ENCODE measurements around the gene PARP12. TPM values are rescaled to one million over a fixed set of nuclear protein-coding genes. Genes with fewer than 3 reads are reported as not detected.
A peak's percentile ranks its signal among the peaks of the same experiment; 100 is the strongest.

PARP12 gene
- total and polyA plus RNA-seq, 9 of the 15 experiments (the other 6 are each of a cell fraction or from before 2014, with no cell fraction given) = 4.6 to 40.4 (median 23.5) TPM

DNA sequence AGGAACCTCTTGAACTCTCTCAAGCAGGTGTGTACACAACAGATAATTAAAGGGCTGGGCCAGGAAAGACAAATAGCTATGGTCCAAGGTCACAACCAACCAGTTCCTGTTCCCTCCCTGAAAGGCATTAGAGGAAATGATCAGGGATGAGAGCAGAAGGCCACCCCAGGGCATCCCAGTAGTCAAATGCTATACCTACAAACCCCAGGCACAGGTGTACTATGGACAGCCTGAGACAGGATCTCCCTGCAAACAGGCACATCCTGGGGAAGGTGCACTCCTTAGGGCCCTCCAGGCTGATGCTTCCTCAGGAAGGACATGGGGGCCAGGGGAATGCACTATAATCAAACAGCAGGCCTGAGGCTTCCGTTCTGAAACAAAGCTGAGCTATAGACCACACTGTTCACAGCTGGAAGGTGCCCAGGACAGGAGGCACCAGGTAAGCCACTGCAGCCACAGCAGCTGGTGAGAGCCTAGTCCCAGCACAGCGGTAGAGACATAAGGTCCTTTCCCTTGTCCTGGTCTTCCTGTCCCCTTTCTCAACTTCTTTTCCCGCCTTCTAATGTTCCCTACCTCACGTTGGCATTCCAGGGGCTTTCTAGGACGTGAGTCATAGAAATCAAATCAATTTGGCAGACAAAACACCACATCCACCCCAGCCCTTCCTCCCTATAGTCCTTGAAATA lies 13.3 kb downstream of the PARP12 start:
- no peaks in the 10 kb centered on the region for H3K9me3 ChIP-seq (replicated peaks; ENCODE audit: control insufficient read depth, insufficient read depth, low read depth, low read length)
- in situ Hi-C loops (cut with MboI) = no loop called here
- peak; percentile 47; the same call in 2 of the 3 replicates for ATAC-seq
- no TSS peak for BruUV-seq (replicated peaks)
- FAIRE-seq = no peak
- ChIA-PET POLR2A (interaction anchor here (0.6 to 1.0 kb wide), 4 partner anchors 10 to 231 kb away, joined by 4 to 5 read pairs (median 4); no protein-coding TSS in a partner anchor), CTCF (ENCODE audit: low intra/inter-chr PET ratio) (no interaction called here)
- peak overlapping the region in 1 of 2 experiments; percentile 18; a peak in 1 of 4 replicates for H3K9ac ChIP-seq (ENCODE audit: insufficient read depth in 1 of 2, low read depth in 2 of 2, low read length in 2 of 2)
- no peak overlapping the region for H3K27ac ChIP-seq (ENCODE audit: extremely low read depth, low read depth, low read length)
- no peak overlapping the region for H3K4me2 ChIP-seq (ENCODE audit: insufficient read depth, low read length)
- H3K4me1 ChIP-seq (replicated peaks in 1 of 2; ENCODE audit: control insufficient read depth in 2 of 2, insufficient read depth in 2 of 2, low read length in 2 of 2) = peaks cover 0 to 8% of the 10 kb centered on the region in 2 experiments; a peak in 3 of 5 replicates
- DNase-seq (ENCODE audit: extremely low read depth in 1 of 4, low spot score in 3 of 4) = no peak
- no peaks in the 10 kb centered on the region for H3K79me2 ChIP-seq (ENCODE audit: control insufficient read depth, insufficient read depth, low read length)
- WGBS (ENCODE audit: insufficient coverage, low coverage, missing lambda C conversion rate) = 69% methylated on average over 5 of the region's 5 CpGs
- no peaks in the 10 kb centered on the region for H3K9me1 ChIP-seq (ENCODE audit: control insufficient read depth, insufficient read depth, low read length)
- peaks cover 39% of the 10 kb centered on the region; the same call in 2 of the 3 replicates for H3K36me3 ChIP-seq (ENCODE audit: control insufficient read depth, insufficient read depth, low read length)
- no peak overlapping the region for H2AFZ ChIP-seq (ENCODE audit: low read depth, low read length)
- no peak overlapping the region for H3K4me3 ChIP-seq
- H4K20me1 ChIP-seq (replicated peaks; ENCODE audit: control insufficient read depth, insufficient read depth, low read length) = no peaks in the 10 kb centered on the region
- H3K27me3 ChIP-seq (ENCODE audit: control insufficient read depth in 2 of 2, insufficient read depth in 2 of 2, low read length in 2 of 2) = no peaks in the 10 kb centered on the region
- intact Hi-C loops (cut with micrococcal nuclease) = loop anchor here (2.0 kb wide), 1 partner anchor 73 kb away; no protein-coding TSS in a partner anchor
- TF ChIP-seq ZNF197 (CRISPR knock-in tag; IDR thresholded peaks at IDR 0.05; ENCODE audit: low read depth) (no peak), ZNF134 (CRISPR knock-in tag; conservative IDR thresholded peaks at IDR 0.05) (no peak), ELF4 (CRISPR knock-in tag; IDR thresholded peaks at IDR 0.05) (no peak), ZBTB2 (IDR thresholded peaks at IDR 0.05) (no peak), ZEB2 (IDR thresholded peaks at IDR 0.05) (no peak), ELF1 (tag; IDR thresholded peaks at IDR 0.05) (no peak), MED1 (CRISPR knock-in tag; IDR thresholded peaks at IDR 0.05; ENCODE audit: borderline replicate concordance) (no peak), SIX5 (IDR thresholded peaks at IDR 0.05; ENCODE audit: borderline replicate concordance in 1 of 2, insufficient read depth in 1 of 2, low read depth in 1 of 2, low read length in 2 of 2) (no peak), FOXA3 (CRISPR knock-in tag; conservative IDR thresholded peaks at IDR 0.05 in 1 of 2, IDR thresholded peaks at IDR 0.05 in 1 of 2) (peak; percentile 51 to 88; a peak in 2 of 4 replicates), BRCA1 (IDR thresholded peaks at IDR 0.05) (no peak), BRCA1 (CRISPR knock-in tag; IDR thresholded peaks at IDR 0.05) (0 out of 2 replicates have a peak, but pooled peaks have one; percentile 40), POLR3G (IDR thresholded peaks at IDR 0.05; ENCODE audit: extremely low read depth, insufficient read length, insufficient replicate concordance) (no peak), HMG20B (CRISPR knock-in tag; IDR thresholded peaks at IDR 0.05) (no peak), LEF1 (IDR thresholded peaks at IDR 0.05) (no peak), ETS1 (conservative IDR thresholded peaks at IDR 0.05; ENCODE audit: control insufficient read depth, low read depth, low read length) (no peak)
- TF ChIP-seq, protein P1, sequence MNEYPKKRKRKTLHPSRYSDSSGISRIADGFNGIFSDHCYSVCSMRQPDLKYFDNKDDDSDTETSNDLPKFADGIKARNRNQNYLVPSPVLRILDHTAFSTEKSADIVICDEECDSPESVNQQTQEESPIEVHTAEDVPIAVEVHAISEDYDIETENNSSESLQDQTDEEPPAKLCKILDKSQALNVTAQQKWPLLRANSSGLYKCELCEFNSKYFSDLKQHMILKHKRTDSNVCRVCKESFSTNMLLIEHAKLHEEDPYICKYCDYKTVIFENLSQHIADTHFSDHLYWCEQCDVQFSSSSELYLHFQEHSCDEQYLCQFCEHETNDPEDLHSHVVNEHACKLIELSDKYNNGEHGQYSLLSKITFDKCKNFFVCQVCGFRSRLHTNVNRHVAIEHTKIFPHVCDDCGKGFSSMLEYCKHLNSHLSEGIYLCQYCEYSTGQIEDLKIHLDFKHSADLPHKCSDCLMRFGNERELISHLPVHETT (CRISPR knock-in tag; conservative IDR thresholded peaks at IDR 0.05 in 1 of 2, IDR thresholded peaks at IDR 0.05 in 1 of 2) = 0 out of 4 replicates have a peak, but pooled peaks of 1 of the 2 experiments have one; percentile 15
- TF ChIP-seq, protein P2, sequence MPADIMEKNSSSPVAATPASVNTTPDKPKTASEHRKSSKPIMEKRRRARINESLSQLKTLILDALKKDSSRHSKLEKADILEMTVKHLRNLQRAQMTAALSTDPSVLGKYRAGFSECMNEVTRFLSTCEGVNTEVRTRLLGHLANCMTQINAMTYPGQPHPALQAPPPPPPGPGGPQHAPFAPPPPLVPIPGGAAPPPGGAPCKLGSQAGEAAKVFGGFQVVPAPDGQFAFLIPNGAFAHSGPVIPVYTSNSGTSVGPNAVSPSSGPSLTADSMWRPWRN (IDR thresholded peaks at IDR 0.05; ENCODE audit: low read depth) = no peak

Measured in K562 (cell line).